GM18861 (cell line): Measurements from ENCODE around the gene LRIT2.

Source experiments
- ATAC-seq: cut with Tn5 transposase; IDR thresholded peaks from one replicate; pipeline ENCODE4 v1.9.1; 2021; ENCODE audit not compliant: unreplicated experiment

LRIT2 gene

GRCh38 chr10:84211566-84211965, 13.8 kb downstream of the LRIT2 start:
- no peak for ATAC-seq

GRCh38 chr10:84208023-84208422, 17.3 kb downstream of the LRIT2 start:
- no peak for ATAC-seq

GRCh38 chr10:84205853-84206525, 19.4 kb downstream of the LRIT2 start:
- ATAC-seq, result no peak

- ATAC-seq, result peak; percentile 75
Observed at GRCh38 chr10:84205049-84205852, 20.1 kb downstream of the LRIT2 start.

- no peak for ATAC-seq
Observed at GRCh38 chr10:84204610-84205009, 20.7 kb downstream of the LRIT2 start.

- ATAC-seq, result peak; percentile 80
Observed at GRCh38 chr10:84204122-84204521, 21.2 kb downstream of the LRIT2 start.

GRCh38 chr10:84202349-84202748, 23.0 kb downstream of the LRIT2 start:
- no peak for ATAC-seq

GRCh38 chr10:84201682-84202081, 23.7 kb downstream of the LRIT2 start:
- ATAC-seq, result no peak

- no peak for ATAC-seq
Observed at GRCh38 chr10:84201244-84201606, 24.1 kb downstream of the LRIT2 start.

- ATAC-seq, result no peak
Observed at GRCh38 chr10:84200537-84201243, 24.7 kb downstream of the LRIT2 start.

GRCh38 chr10:84198206-84198915, 27.0 kb downstream of the LRIT2 start:
- ATAC-seq, result no peak

GRCh38 chr10:84197643-84198042, 27.7 kb downstream of the LRIT2 start:
- ATAC-seq, result no peak

- no peak for ATAC-seq
Observed at GRCh38 chr10:84196941-84197340, 28.4 kb downstream of the LRIT2 start.

GRCh38 chr10:84196083-84196482, 29.3 kb downstream of the LRIT2 start:
- no peak for ATAC-seq

- no peak for ATAC-seq
Observed at GRCh38 chr10:84195044-84195830, 30.1 kb downstream of the LRIT2 start.

- ATAC-seq, result peak; percentile 63
Observed at GRCh38 chr10:84194424-84195043, 30.8 kb downstream of the LRIT2 start, which contains the start of gene CDHR1. Gene CDHR1, plus strand, starts transcription at chr10:84194537. Its CDS starts 224 bp downstream, at chr10:84194761.

GRCh38 chr10:84193846-84194423, 31.4 kb downstream of the LRIT2 start:
- ATAC-seq, result no peak

- ATAC-seq, result no peak
Observed at GRCh38 chr10:84193327-84193726, 32.0 kb downstream of the LRIT2 start.

GRCh38 chr10:84191106-84191505, 34.2 kb downstream of the LRIT2 start:
- ATAC-seq, result no peak

- ATAC-seq, result no peak
Observed at GRCh38 chr10:84190621-84191020, 34.7 kb downstream of the LRIT2 start.
